PC-3 (cell line): ENCODE data around the gene PARP15. TPM values are rescaled to one million over a fixed set of nuclear protein-coding genes. Genes with fewer than 3 reads are reported as not detected.
"Not testable (repeated sequence)": the region's sequence is repeated elsewhere in the genome, so short reads cannot be mapped to it uniquely, and the experiment has no call there.

Experiments
- ATAC-seq: fragments of 200-7000 bp; cut with Tn5 transposase; 2 replicates; pipeline ENCODE4 v1.9.1; 2020; ENCODE audit warnings: mild to moderate bottlenecking, moderate library complexity
- BruUV-seq: library from RNA; stranded (reverse); fragments of 400-500 nt; replicated peaks from 2 replicates; lab custom pipeline; 2021; lab: Mats Ljungman, UMichigan
- CTCF ChIA-PET: fragments of 300-600 bp; sonication (Branson Sonifier 250); formaldehyde crosslinking; loops from one replicate; lab custom pipeline; 2022; ENCODE audit warnings: antibody characterized with exemption; lab: Charles Lee
- POLR2A ChIA-PET: fragments of 300-600 bp; sonication (Branson Sonifier 250); formaldehyde crosslinking; loops from one replicate; lab custom pipeline; 2022; ENCODE audit warnings: antibody characterized with exemption; ENCODE audit not compliant: unreplicated experiment; lab: Charles Lee
- DNase-seq: peaks from one replicate; pipeline ENCODE4 v3.0.0-alpha.2; 2015
- H2AFZ ChIP-seq: fragments of 300-600 bp; sonication (generic); 2 replicates; pipeline ENCODE4 v1.6.0; 2016; ENCODE audit warnings: antibody characterized with exemption, low read length
- H3F3A ChIP-seq: fragments of 300-600 bp; sonication (generic); one replicate; pipeline ENCODE4 v1.6.0; 2017; ENCODE audit warnings: antibody characterized with exemption, low read length, control low read depth, mild to moderate bottlenecking; ENCODE audit not compliant: unreplicated experiment
- H3K27ac ChIP-seq: fragments of 300-600 bp; sonication (generic); 2 replicates; pipeline ENCODE4 v1.5.1; 2016; ENCODE audit warnings: mild to moderate bottlenecking, low read length
- H3K27me3 ChIP-seq: fragments of 300-600 bp; sonication (generic); 2 replicates; pipeline ENCODE4 v1.6.1; 2016; ENCODE audit warnings: low read length, mixed read lengths
- H3K36me3 ChIP-seq: fragments of 300-600 bp; sonication (generic); 2 replicates; pipeline ENCODE4 v1.6.1; 2016; ENCODE audit warnings: low read depth, mixed run types, low read length, mixed read lengths
- H3K4me1 ChIP-seq: fragments of 300-600 bp; sonication (generic); 2 replicates; pipeline ENCODE4 v1.5.1; 2016; ENCODE audit warnings: low read length; ENCODE audit not compliant: insufficient read depth
- H3K4me2 ChIP-seq: fragments of 300-600 bp; sonication (generic); 2 replicates; pipeline ENCODE4 v1.6.0; 2016; ENCODE audit warnings: low read length
- H3K4me3 ChIP-seq: fragments of 300-600 bp; sonication (generic); 2 replicates; pipeline ENCODE4 v1.5.1; 2016; ENCODE audit warnings: mild to moderate bottlenecking, low read length, mixed read lengths
- H3K79me2 ChIP-seq: fragments of 300-600 bp; sonication (generic); 2 replicates; pipeline ENCODE4 v1.6.1; 2017; ENCODE audit warnings: low read length, mixed read lengths
- H3K9ac ChIP-seq: fragments of 300-600 bp; sonication (generic); 2 replicates; pipeline ENCODE4 v1.6.0; 2016; ENCODE audit warnings: mild to moderate bottlenecking, low read length
- H3K9me2 ChIP-seq: fragments of 300-600 bp; sonication (generic); replicated peaks from 2 replicates; pipeline ENCODE4 v1.6.1; 2016; ENCODE audit warnings: mixed run types, low read length, mixed read lengths
- H3K9me3 ChIP-seq: fragments of 300-600 bp; sonication (generic); 2 replicates; pipeline ENCODE4 v1.6.1; 2016; ENCODE audit warnings: low read length, mixed read lengths
- H4K20me1 ChIP-seq: fragments of 300-600 bp; sonication (generic); 2 replicates; pipeline ENCODE4 v1.6.1; 2016; ENCODE audit warnings: low read length, mixed read lengths
- EZH2 ChIP-seq: fragments of 300-600 bp; sonication (generic); IDR thresholded peaks from one replicate; pipeline ENCODE4 v1.6.1; 2017; ENCODE audit warnings: antibody characterized with exemption, mild to moderate bottlenecking, low read length; ENCODE audit not compliant: unreplicated experiment
- EZH2phosphoT487 ChIP-seq: fragments of 300-600 bp; sonication (generic); IDR thresholded peaks from 2 replicates; pipeline ENCODE4 v1.6.1; 2018; ENCODE audit warnings: mild to moderate bottlenecking, antibody characterized with exemption, low read length, borderline replicate concordance
- intact Hi-C: fragments of 100-400 bp; cut with micrococcal nuclease; formaldehyde crosslinking; loops from 2 replicates; pipeline ENCODE4 v1.9.0; 2023
- total RNA-seq: library from RNA; depleted of rRNA; stranded (reverse); fragments of >200 nt; gene quantifications from 2 replicates; pipeline ENCODE4 v1.2.3, GENCODE V29; 2014; rRNA removed
- TF ChIP-seq, protein P1 (sequence below): fragments of 300-600 bp; sonication (generic); conservative IDR thresholded peaks from 2 replicates; pipeline ENCODE4 v1.5.1; 2017; ENCODE audit warnings: antibody characterized with exemption, low read depth, mild to moderate bottlenecking, low read length

PARP15 gene
- total RNA-seq, 1 experiment from 2014 or later, result not detected

DNA sequence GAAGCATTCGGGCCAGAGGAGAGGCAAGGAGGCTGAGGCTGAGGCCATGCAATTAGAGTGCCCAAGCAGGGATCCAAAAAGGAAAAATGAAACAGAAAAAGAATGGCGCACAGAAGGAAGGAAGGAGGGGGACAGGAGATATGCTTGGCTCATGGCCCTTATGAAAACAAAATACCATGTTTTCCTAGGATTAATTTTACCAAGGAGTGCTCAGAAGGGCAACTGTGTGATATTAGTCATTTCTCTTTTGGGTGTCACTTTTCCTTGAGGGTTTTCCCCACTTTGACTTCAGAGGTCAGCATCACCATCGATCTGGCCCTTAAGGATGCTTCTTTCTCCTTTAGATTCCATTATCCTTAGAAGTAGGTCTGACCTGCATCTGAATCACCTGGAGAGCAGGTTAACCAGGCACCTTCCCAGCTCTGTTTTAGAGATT is 104.5 kb downstream of the PARP15 start:
- H3K36me3 ChIP-seq, result no peaks in the 10 kb centered on the region
- H3K27me3 ChIP-seq, result no peaks in the 10 kb centered on the region
- TF ChIP-seq, protein P1, sequence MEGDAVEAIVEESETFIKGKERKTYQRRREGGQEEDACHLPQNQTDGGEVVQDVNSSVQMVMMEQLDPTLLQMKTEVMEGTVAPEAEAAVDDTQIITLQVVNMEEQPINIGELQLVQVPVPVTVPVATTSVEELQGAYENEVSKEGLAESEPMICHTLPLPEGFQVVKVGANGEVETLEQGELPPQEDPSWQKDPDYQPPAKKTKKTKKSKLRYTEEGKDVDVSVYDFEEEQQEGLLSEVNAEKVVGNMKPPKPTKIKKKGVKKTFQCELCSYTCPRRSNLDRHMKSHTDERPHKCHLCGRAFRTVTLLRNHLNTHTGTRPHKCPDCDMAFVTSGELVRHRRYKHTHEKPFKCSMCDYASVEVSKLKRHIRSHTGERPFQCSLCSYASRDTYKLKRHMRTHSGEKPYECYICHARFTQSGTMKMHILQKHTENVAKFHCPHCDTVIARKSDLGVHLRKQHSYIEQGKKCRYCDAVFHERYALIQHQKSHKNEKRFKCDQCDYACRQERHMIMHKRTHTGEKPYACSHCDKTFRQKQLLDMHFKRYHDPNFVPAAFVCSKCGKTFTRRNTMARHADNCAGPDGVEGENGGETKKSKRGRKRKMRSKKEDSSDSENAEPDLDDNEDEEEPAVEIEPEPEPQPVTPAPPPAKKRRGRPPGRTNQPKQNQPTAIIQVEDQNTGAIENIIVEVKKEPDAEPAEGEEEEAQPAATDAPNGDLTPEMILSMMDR, result no peak
- TF ChIP-seq EZH2 (no peak), EZH2phosphoT487 (no peak)
- intact Hi-C loops, result loop anchor here (2.0 to 5.0 kb wide), 2 partner anchors 111 to 375 kb away; partner anchors contain the start of gene HSPBAP1
- H3K9me2 ChIP-seq, result no peaks in the 10 kb centered on the region
- peak overlapping the region; percentile 94 for H3K4me3 ChIP-seq
- DNase-seq, result peak; percentile 43
- H3K4me2 ChIP-seq, result peak overlapping the region; percentile 86
- no TSS peak for BruUV-seq
- no peaks in the 10 kb centered on the region for H4K20me1 ChIP-seq
- H2AFZ ChIP-seq, result peak overlapping the region; percentile 99
- H3K4me1 ChIP-seq, result peaks cover 23% of the 10 kb centered on the region
- ChIA-PET POLR2A (no interaction called here), CTCF (no interaction called here)
- H3K79me2 ChIP-seq, result peaks cover 14% of the 10 kb centered on the region
- no peak overlapping the region for H3K27ac ChIP-seq
- no peaks in the 10 kb centered on the region for H3K9me3 ChIP-seq
- H3K9ac ChIP-seq, result peak overlapping the region; percentile 79; the same call in 1 of the 2 replicates
- no peak for ATAC-seq
- H3F3A ChIP-seq, result no peaks in the 10 kb centered on the region

GRCh38 chr3:122682778-122683411 is 105.4 kb downstream of the PARP15 start:
- H2AFZ ChIP-seq, H3K27ac ChIP-seq, H3K9me3 ChIP-seq, DNase-seq, H3K4me2 ChIP-seq, H3K36me3 ChIP-seq, H3F3A ChIP-seq, CTCF ChIA-PET, BruUV-seq, H3K9me2 ChIP-seq, ATAC-seq, H3K4me3 ChIP-seq, H3K27me3 ChIP-seq, POLR2A ChIA-PET, H4K20me1 ChIP-seq, H3K9ac ChIP-seq: not testable (repeated sequence)
- intact Hi-C loops, result loop anchor here (5.0 kb wide), 1 partner anchor 376 kb away; no protein-coding TSS in a partner anchor
- H3K79me2 ChIP-seq, result peaks cover 14% of the 10 kb centered on the region
- peaks cover 23% of the 10 kb centered on the region for H3K4me1 ChIP-seq

- Histone ChIP-seq H3K4me2 (no peak overlapping the region), H3K4me1 (peaks cover 9% of the 10 kb centered on the region), H3K4me3 (no peak overlapping the region), H2AFZ (no peak overlapping the region), H3K9me2 (no peaks in the 10 kb centered on the region), H3F3A (no peaks in the 10 kb centered on the region), H3K36me3 (peaks cover 8% of the 10 kb centered on the region; the same call in 1 of the 2 replicates), H3K9ac (no peak overlapping the region), H3K9me3 (no peaks in the 10 kb centered on the region), H3K27ac (no peak overlapping the region), H4K20me1 (no peaks in the 10 kb centered on the region), H3K27me3 (no peaks in the 10 kb centered on the region), H3K79me2 (peaks cover 3% of the 10 kb centered on the region; the same call in 1 of the 2 replicates)
- TF ChIP-seq EZH2phosphoT487 (no peak), EZH2 (no peak)
- TF ChIP-seq, protein P1, result no peak
- intact Hi-C loops, result no loop called here
- POLR2A ChIA-PET, result no interaction called here
- no peak for DNase-seq
- CTCF ChIA-PET, result no interaction called here
- ATAC-seq, result no peak
- BruUV-seq, result no TSS peak
Measured at GRCh38 chr3:122687298-122687697, 109.8 kb downstream of the PARP15 start.

Other genes with a start within 250 kb of the PARP15 start
- gene MIX23, start 194.4 kb upstream of the PARP15 start, total RNA-seq, result 96.9 and 111 TPM in 2 replicates
- gene FAM162A, start 193.5 kb upstream of the PARP15 start, total RNA-seq, result 86.4 and 126 TPM in 2 replicates
- gene WDR5B, start 161.6 kb upstream of the PARP15 start, total RNA-seq, result 3.1 and 4.0 TPM in 2 replicates
- 64.3 and 76.7 TPM in 2 replicates for gene KPNA1, start 62.7 kb upstream of the PARP15 start, total RNA-seq
- 13.8 and 14.8 TPM in 2 replicates for gene PARP9, start 13.3 kb upstream of the PARP15 start, total RNA-seq
- gene DTX3L, start 13.3 kb upstream of the PARP15 start, total RNA-seq, result 11.1 and 11.9 TPM in 2 replicates
- 20.8 and 21.8 TPM in 2 replicates for gene PARP14, start 103.2 kb downstream of the PARP15 start, total RNA-seq
- gene HSPBAP1, start 216.2 kb downstream of the PARP15 start, total RNA-seq, result 6.4 and 13.4 TPM in 2 replicates
- gene SLC49A4, start 217.4 kb downstream of the PARP15 start, total RNA-seq, result 29.6 and 37.0 TPM in 2 replicates